OCI-LY1 (cell line): ENCODE data around the gene SLC4A7.

Source experiments
- H2AFZ ChIP-seq: fragments of 200-600 bp; sonication (generic), shearing (Covaris generic); 2 replicates; pipeline ENCODE4 v1.6.0; 2014; ENCODE audit warnings: antibody characterized with exemption, mild to moderate bottlenecking, low read length
- H3F3A ChIP-seq: fragments of 200-600 bp; sonication (generic), shearing (Covaris generic); 2 replicates; pipeline ENCODE4 v1.6.0; 2014; ENCODE audit warnings: mild to moderate bottlenecking, antibody characterized with exemption, low read length, moderate library complexity; ENCODE audit not compliant: insufficient read depth
- H3K27ac ChIP-seq: fragments of 200-600 bp; sonication (generic); 2 replicates; pipeline ENCODE4 v1.5.1; 2014; ENCODE audit warnings: low read length, mixed run types, mild to moderate bottlenecking, low read depth; ENCODE audit not compliant: poor library complexity, severe bottlenecking
- H3K27me3 ChIP-seq: fragments of 200-600 bp; sonication (generic); 2 replicates; pipeline ENCODE4 v1.6.0; 2014; ENCODE audit warnings: antibody characterized with exemption, mild to moderate bottlenecking, low read length, moderate library complexity; ENCODE audit not compliant: insufficient read depth
- H3K36me3 ChIP-seq: fragments of 200-600 bp; sonication (generic); 2 replicates; pipeline ENCODE4 v1.6.1; 2014; ENCODE audit warnings: mild to moderate bottlenecking, antibody characterized with exemption, low read length, moderate library complexity, mixed read lengths; ENCODE audit not compliant: insufficient read depth
- H3K4me1 ChIP-seq: fragments of 200-600 bp; sonication (generic); 2 replicates; pipeline ENCODE4 v1.5.1; 2014; ENCODE audit warnings: mild to moderate bottlenecking, low read length, moderate library complexity; ENCODE audit not compliant: insufficient read depth, severe bottlenecking
- H3K4me2 ChIP-seq: fragments of 200-600 bp; sonication (generic), shearing (Covaris generic); 2 replicates; pipeline ENCODE4 v1.6.1; 2014; ENCODE audit warnings: low read length
- H3K4me3 ChIP-seq: fragments of 200-600 bp; sonication (generic); 2 replicates; pipeline ENCODE4 v1.5.1; 2014; ENCODE audit warnings: low read length, low read depth, mild to moderate bottlenecking, mixed read lengths; ENCODE audit not compliant: poor library complexity, severe bottlenecking
- H3K79me2 ChIP-seq: fragments of 200-600 bp; shearing (Covaris generic); 2 replicates; pipeline ENCODE4 v1.6.1; 2016; ENCODE audit warnings: mixed run types, low read length, mixed read lengths; ENCODE audit not compliant: insufficient read depth
- H3K9ac ChIP-seq: fragments of 200-600 bp; sonication (generic), shearing (Covaris generic); 2 replicates; pipeline ENCODE4 v1.6.1; 2014; ENCODE audit warnings: mild to moderate bottlenecking, low read length, mixed read lengths
- H3K9me2 ChIP-seq: fragments of 200-600 bp; sonication (generic), shearing (Covaris generic); 2 replicates; pipeline ENCODE4 v1.6.1; 2014; ENCODE audit warnings: low read depth, mild to moderate bottlenecking, low read length, mixed read lengths
- H3K9me3 ChIP-seq: fragments of 200-600 bp; shearing (Covaris generic); 2 replicates; pipeline ENCODE4 v1.6.1; 2014; ENCODE audit warnings: low read length, mixed read lengths
- H4K20me1 ChIP-seq: fragments of 200-600 bp; sonication (generic), shearing (Covaris generic); 2 replicates; pipeline ENCODE4 v1.6.0; 2016; ENCODE audit warnings: mild to moderate bottlenecking, low read length; ENCODE audit not compliant: insufficient read depth
- EZH2 ChIP-seq: fragments of 200-600 bp; sonication (generic), shearing (Covaris generic); IDR thresholded peaks from 2 replicates; pipeline ENCODE4 v1.8.0; 2017; ENCODE audit warnings: borderline replicate concordance, mixed run types, mild to moderate bottlenecking, antibody characterized with exemption, low read length, moderate library complexity, mixed read lengths
- TF ChIP-seq, protein P1 (sequence below): fragments of 200-600 bp; sonication (generic), shearing (Covaris generic); IDR thresholded peaks from 2 replicates; pipeline ENCODE4 v1.5.1; 2017; ENCODE audit warnings: mild to moderate bottlenecking, antibody characterized with exemption, low read length, moderate library complexity, mixed read lengths

Gene SLC4A7

DNA sequence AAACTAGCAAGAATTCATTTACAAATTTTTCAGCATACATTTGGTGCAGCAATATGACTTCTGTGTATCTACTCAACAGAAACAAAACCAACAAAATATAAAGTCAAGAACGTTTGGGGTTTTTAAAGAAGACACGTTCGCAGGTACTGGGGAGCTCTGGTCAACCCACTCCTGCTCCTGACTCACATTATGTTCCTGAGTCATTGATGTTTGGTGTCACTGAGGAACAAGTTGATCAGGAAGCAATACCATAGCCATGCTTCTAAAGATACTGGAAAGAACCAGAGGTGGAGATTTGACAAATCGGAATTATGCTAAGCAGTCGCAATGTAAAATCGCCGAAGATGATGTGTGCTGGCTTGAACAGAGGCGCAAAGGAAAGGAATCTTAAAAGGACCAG is 22.0 kb downstream of the SLC4A7 start:
- Histone ChIP-seq H3K9ac (no peak overlapping the region), H3K9me3 (no peaks in the 10 kb centered on the region), H3K4me3 (no peak overlapping the region), H3K4me1 (peaks cover 2% of the 10 kb centered on the region), H3K79me2 (peaks cover 46% of the 10 kb centered on the region), H4K20me1 (no peaks in the 10 kb centered on the region), H3K36me3 (peaks cover 13% of the 10 kb centered on the region), H3F3A (no peaks in the 10 kb centered on the region), H3K4me2 (no peak overlapping the region), H3K9me2 (no peaks in the 10 kb centered on the region), H2AFZ (no peak overlapping the region), H3K27me3 (no peaks in the 10 kb centered on the region), H3K27ac (no peak overlapping the region)
- TF ChIP-seq EZH2, result no peak
- TF ChIP-seq, protein P1, sequence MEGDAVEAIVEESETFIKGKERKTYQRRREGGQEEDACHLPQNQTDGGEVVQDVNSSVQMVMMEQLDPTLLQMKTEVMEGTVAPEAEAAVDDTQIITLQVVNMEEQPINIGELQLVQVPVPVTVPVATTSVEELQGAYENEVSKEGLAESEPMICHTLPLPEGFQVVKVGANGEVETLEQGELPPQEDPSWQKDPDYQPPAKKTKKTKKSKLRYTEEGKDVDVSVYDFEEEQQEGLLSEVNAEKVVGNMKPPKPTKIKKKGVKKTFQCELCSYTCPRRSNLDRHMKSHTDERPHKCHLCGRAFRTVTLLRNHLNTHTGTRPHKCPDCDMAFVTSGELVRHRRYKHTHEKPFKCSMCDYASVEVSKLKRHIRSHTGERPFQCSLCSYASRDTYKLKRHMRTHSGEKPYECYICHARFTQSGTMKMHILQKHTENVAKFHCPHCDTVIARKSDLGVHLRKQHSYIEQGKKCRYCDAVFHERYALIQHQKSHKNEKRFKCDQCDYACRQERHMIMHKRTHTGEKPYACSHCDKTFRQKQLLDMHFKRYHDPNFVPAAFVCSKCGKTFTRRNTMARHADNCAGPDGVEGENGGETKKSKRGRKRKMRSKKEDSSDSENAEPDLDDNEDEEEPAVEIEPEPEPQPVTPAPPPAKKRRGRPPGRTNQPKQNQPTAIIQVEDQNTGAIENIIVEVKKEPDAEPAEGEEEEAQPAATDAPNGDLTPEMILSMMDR, result no peak

DNA sequence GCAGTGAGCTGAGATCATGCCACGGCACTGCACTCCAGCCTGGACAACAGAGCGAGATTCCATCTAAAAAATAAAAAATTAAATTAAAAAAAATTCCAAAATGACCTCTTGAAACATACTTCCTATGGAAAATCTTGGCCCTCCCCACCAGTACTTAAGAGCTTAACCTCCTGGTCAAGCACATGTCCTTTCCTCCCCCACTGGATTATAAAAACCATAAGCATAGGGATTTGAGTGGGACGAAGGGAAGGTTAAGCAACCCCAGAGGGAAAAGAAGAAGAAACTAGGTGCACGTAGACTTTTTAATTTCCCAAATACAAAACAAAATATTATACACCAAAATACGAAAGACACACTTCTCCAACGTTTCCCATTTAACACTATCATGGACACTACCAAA is 25.3 kb downstream of the SLC4A7 start:
- Histone ChIP-seq H4K20me1 (no peaks in the 10 kb centered on the region), H3K9ac (no peak overlapping the region), H3K79me2 (peaks cover 38% of the 10 kb centered on the region), H3K27ac (no peak overlapping the region), H3K27me3 (no peaks in the 10 kb centered on the region), H3F3A (no peaks in the 10 kb centered on the region), H3K9me2 (no peaks in the 10 kb centered on the region), H3K9me3 (no peaks in the 10 kb centered on the region), H3K4me3 (no peak overlapping the region), H3K4me1 (no peaks in the 10 kb centered on the region), H3K4me2 (no peak overlapping the region), H3K36me3 (peaks cover 13% of the 10 kb centered on the region), H2AFZ (no peak overlapping the region)
- no peak for TF ChIP-seq EZH2
- TF ChIP-seq, protein P1, result no peak

DNA sequence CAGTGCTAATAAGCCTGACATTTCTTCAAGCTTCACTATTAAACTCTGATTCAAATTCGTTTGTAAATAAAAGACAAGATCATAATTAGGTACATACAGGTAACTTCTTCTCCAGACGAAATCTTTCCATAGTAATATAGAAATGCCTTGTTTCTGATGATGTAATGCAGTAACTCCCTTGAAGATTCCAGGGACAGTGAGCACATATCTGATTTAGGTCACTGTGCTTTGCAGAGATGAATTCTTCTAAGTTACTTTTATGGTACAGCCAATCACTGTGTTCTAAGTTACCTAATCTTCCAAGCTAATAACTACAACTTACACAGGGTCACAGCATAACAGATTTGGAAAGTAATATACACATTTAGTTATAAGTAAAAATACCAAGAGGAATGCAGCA is 27.6 kb downstream of the SLC4A7 start:
- H3K27ac ChIP-seq, result no peak overlapping the region
- H3K79me2 ChIP-seq, result peaks cover 28% of the 10 kb centered on the region
- H3F3A ChIP-seq, result no peaks in the 10 kb centered on the region
- H3K27me3 ChIP-seq, result no peaks in the 10 kb centered on the region
- H3K36me3 ChIP-seq, result peaks cover 5% of the 10 kb centered on the region
- no peak overlapping the region for H3K4me2 ChIP-seq
- TF ChIP-seq EZH2, result no peak
- TF ChIP-seq, protein P1, result no peak
- H3K9me3 ChIP-seq, result no peaks in the 10 kb centered on the region
- H3K9me2 ChIP-seq, result no peaks in the 10 kb centered on the region
- no peak overlapping the region for H2AFZ ChIP-seq
- no peak overlapping the region for H3K4me3 ChIP-seq
- no peaks in the 10 kb centered on the region for H4K20me1 ChIP-seq
- no peaks in the 10 kb centered on the region for H3K4me1 ChIP-seq
- no peak overlapping the region for H3K9ac ChIP-seq
